ENCODE results near the gene RNF223. TPM values are rescaled to one million over a fixed set of nuclear protein-coding genes. Genes with fewer than 3 reads are reported as not detected.

RNF223 gene
- total RNA-seq, 6 donors from 2014 or later = 1.0 to 2.4 (median 1.8) TPM

DNA sequence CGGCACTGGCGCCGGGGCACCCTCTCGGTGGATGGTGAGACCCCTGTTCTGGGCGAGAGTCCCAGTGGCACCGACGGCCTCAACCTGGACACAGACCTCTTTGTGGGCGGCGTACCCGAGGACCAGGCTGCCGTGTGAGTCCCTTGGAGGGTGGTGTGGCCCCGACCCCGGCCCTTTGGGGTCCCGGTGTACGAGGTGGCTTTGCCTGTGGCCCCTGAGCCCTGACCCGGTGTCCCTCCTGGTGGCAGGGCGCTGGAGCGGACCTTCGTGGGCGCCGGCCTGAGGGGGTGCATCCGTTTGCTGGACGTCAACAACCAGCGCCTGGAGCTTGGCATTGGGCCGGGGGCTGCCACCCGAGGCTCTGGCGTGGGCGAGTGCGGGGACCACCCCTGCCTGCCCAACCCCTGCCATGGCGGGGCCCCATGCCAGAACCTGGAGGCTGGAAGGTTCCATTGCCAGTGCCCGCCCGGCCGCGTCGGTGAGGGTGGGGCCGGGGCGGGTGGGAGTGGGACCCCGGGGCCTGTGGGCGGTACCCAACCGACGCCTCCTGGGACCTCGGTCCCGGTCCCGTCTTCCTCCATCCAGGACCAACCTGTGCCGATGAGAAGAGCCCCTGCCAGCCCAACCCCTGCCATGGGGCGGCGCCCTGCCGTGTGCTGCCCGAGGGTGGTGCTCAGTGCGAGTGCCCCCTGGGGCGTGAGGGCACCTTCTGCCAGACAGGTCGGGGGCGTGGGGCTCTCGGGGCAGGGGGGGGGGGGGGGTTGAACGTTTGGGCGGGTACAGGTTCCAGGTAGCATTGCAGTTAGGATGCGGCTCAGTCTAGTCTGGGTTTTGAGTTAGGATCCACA, 24.6 kb downstream of the RNF223 start:
- Histone ChIP-seq H3K36me3 (peaks cover 0 to 91% (median 69%) of the 10 kb centered on the region in 4 donors), H3K9me3 (no peaks in the 10 kb centered on the region), H3K27ac (no peak overlapping the region), H3K4me1 (no peaks in the 10 kb centered on the region), H3K27me3 (no peaks in the 10 kb centered on the region), H3K4me3 (no peak overlapping the region)
- WGBS, 2 donors = 93 to 95% methylated on average over 4 to 26 of the region's 57 CpGs
- ATAC-seq (ENCODE audit: low FRiP score in 2 of 2) (no peak), DNase-seq (peak in 1 of 2 donors; percentile 79)
- TF ChIP-seq POLR2A (IDR thresholded peaks at IDR 0.05) = no peak
- TF ChIP-seq, protein P1, sequence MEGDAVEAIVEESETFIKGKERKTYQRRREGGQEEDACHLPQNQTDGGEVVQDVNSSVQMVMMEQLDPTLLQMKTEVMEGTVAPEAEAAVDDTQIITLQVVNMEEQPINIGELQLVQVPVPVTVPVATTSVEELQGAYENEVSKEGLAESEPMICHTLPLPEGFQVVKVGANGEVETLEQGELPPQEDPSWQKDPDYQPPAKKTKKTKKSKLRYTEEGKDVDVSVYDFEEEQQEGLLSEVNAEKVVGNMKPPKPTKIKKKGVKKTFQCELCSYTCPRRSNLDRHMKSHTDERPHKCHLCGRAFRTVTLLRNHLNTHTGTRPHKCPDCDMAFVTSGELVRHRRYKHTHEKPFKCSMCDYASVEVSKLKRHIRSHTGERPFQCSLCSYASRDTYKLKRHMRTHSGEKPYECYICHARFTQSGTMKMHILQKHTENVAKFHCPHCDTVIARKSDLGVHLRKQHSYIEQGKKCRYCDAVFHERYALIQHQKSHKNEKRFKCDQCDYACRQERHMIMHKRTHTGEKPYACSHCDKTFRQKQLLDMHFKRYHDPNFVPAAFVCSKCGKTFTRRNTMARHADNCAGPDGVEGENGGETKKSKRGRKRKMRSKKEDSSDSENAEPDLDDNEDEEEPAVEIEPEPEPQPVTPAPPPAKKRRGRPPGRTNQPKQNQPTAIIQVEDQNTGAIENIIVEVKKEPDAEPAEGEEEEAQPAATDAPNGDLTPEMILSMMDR (IDR thresholded peaks at IDR 0.05) = no peak
- TF ChIP-seq EP300 (IDR thresholded peaks at IDR 0.05) = no peak
- TF ChIP-seq POLR2AphosphoS5 (IDR thresholded peaks at IDR 0.05) = no peak

DNA sequence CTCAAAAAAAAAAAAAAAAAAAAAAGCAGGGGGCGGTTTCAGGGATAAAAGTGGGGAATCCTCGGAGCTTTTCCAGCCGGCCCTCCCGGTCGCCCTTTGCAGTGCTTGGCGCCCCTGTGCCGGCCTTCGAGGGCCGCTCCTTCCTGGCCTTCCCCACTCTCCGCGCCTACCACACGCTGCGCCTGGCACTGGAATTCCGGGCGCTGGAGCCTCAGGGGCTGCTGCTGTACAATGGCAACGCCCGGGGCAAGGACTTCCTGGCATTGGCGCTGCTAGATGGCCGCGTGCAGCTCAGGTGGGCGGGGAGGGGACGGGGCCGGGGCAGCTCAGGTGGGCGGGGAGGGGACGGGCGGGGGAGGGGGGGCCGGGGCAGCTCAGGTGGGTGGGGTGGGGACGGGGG, 25.3 kb downstream of the RNF223 start:
- 91 to 92% methylated on average over 24 of the region's 28 CpGs for WGBS, 2 donors
- H3K27me3 ChIP-seq = no peaks in the 10 kb centered on the region
- peak in 1 of 2 donors; percentile 57 for DNase-seq
- no peak overlapping the region for H3K27ac ChIP-seq
- no peak for ATAC-seq (ENCODE audit: low FRiP score in 2 of 2)
- no peak overlapping the region for H3K4me3 ChIP-seq
- H3K9me3 ChIP-seq = no peaks in the 10 kb centered on the region
- H3K4me1 ChIP-seq = no peaks in the 10 kb centered on the region
- peaks cover 0 to 91% (median 65%) of the 10 kb centered on the region in 4 donors for H3K36me3 ChIP-seq
- TF ChIP-seq, protein P1 (IDR thresholded peaks at IDR 0.05) = no peak
- no peak for TF ChIP-seq EP300 (IDR thresholded peaks at IDR 0.05)
- no peak for TF ChIP-seq POLR2AphosphoS5 (IDR thresholded peaks at IDR 0.05)
- TF ChIP-seq POLR2A (IDR thresholded peaks at IDR 0.05) = no peak

DNA sequence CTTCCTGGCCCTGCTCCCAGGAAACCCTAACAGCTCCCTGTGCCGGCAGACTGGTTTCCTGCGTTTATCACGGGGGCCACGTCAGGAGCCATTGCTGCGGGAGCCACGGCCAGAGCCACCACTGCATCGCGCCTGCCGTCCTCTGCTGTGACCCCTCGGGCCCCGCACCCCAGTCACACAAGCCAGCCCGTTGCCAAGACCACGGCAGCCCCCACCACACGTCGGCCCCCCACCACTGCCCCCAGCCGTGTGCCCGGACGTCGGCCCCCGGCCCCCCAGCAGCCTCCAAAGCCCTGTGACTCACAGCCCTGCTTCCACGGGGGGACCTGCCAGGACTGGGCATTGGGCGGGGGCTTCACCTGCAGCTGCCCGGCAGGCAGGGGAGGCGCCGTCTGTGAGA, 26.1 kb downstream of the RNF223 start:
- no peak overlapping the region for H3K4me3 ChIP-seq
- no peaks in the 10 kb centered on the region for H3K27me3 ChIP-seq
- peak in 1 of 2 donors; percentile 72 for DNase-seq
- no peak for ATAC-seq (ENCODE audit: low FRiP score in 2 of 2)
- no peaks in the 10 kb centered on the region for H3K9me3 ChIP-seq
- WGBS, 2 donors = 93% methylated on average over 10 to 19 of the region's 25 CpGs
- H3K4me1 ChIP-seq = no peaks in the 10 kb centered on the region
- H3K27ac ChIP-seq = no peak overlapping the region
- H3K36me3 ChIP-seq = peaks cover 0 to 91% (median 60%) of the 10 kb centered on the region in 4 donors
- no peak for TF ChIP-seq POLR2AphosphoS5 (IDR thresholded peaks at IDR 0.05)

DNA sequence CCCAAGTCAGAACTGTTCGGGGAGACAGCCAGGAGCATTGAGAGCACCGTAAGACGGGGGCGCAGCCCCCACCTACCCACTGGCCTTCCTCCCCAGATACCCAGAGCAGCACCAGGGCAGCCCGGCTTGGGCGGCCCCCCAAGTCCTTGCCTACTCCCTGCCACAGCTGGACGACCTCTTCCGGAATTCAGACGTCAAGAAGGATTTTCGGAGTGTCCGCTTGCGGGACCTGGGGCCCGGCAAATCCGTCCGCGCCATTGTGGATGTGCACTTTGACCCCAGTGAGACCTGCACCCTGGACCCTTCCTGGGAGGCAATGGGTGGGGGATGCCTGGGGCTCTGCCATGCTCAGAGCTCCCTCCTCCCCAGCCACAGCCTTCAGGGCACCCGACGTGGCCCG, 26.7 kb downstream of the RNF223 start:
- WGBS, 2 donors = 96 to 97% methylated on average over 9 to 19 of the region's 19 CpGs
- TF ChIP-seq POLR2A (IDR thresholded peaks at IDR 0.05) (no peak), POLR2AphosphoS5 (IDR thresholded peaks at IDR 0.05) (no peak), EP300 (IDR thresholded peaks at IDR 0.05) (no peak)
- TF ChIP-seq, protein P1 (IDR thresholded peaks at IDR 0.05) = no peak

DNA sequence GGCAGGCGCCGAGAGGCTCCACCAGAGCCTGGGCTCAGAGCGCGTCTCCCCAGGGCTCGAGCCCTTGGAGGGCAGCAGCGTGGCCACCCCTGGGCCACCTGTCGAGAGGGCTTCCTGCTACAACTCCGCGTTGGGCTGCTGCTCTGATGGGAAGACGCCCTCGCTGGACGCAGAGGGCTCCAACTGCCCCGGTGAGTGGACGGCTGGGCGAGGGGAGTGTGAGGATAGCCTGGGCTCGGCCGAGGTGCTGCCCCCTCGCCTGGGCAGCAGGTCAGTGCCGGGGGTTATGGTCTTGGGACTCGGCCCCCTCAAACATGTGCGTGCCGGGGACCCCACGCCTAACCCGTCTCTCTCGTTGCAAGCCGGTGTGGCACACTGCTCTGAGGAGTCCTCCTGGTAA, 27.3 kb downstream of the RNF223 start:
- peaks cover 0 to 86% (median 53%) of the 10 kb centered on the region in 4 donors for H3K36me3 ChIP-seq

More for the DNA sequence above, 26.7 kb downstream of the RNF223 start:
- no peaks in the 10 kb centered on the region for H3K9me3 ChIP-seq
- DNase-seq (peak in 1 of 2 donors; percentile 75), ATAC-seq (ENCODE audit: low FRiP score in 2 of 2) (no peak)
- H3K27ac ChIP-seq = no peak overlapping the region
- H3K4me1 ChIP-seq = no peaks in the 10 kb centered on the region
- no peaks in the 10 kb centered on the region for H3K27me3 ChIP-seq
- no peak overlapping the region for H3K4me3 ChIP-seq
- peaks cover 0 to 88% (median 58%) of the 10 kb centered on the region in 4 donors for H3K36me3 ChIP-seq

More for the DNA sequence above, 27.3 kb downstream of the RNF223 start:
- no peaks in the 10 kb centered on the region for H3K4me1 ChIP-seq
- TF ChIP-seq POLR2AphosphoS5 (IDR thresholded peaks at IDR 0.05) = no peak
- TF ChIP-seq, protein P1 (IDR thresholded peaks at IDR 0.05) = no peak
- TF ChIP-seq POLR2A (IDR thresholded peaks at IDR 0.05) = no peak
- TF ChIP-seq EP300 (IDR thresholded peaks at IDR 0.05) = no peak
- WGBS, 2 donors = 92 to 94% methylated on average over 2 to 19 of the region's 26 CpGs
- H3K27me3 ChIP-seq = no peaks in the 10 kb centered on the region
- H3K27ac ChIP-seq = no peak overlapping the region
- DNase-seq (peak in 1 of 2 donors; percentile 72), ATAC-seq (ENCODE audit: low FRiP score in 2 of 2) (no peak)
- H3K4me3 ChIP-seq = no peak overlapping the region
- no peaks in the 10 kb centered on the region for H3K9me3 ChIP-seq
